PC-3 (cell line): Measurements from ENCODE around the gene PCDH9.

ENCODE experiments used
- CTCF ChIP-seq: fragments of 300-600 bp; sonication (generic); conservative IDR thresholded peaks from 2 replicates; pipeline ENCODE4 v1.5.1; 2017; ENCODE audit warnings: antibody characterized with exemption, low read depth, mild to moderate bottlenecking, low read length
- EZH2 ChIP-seq: fragments of 300-600 bp; sonication (generic); IDR thresholded peaks from one replicate; pipeline ENCODE4 v1.6.1; 2017; ENCODE audit warnings: antibody characterized with exemption, mild to moderate bottlenecking, low read length; ENCODE audit not compliant: unreplicated experiment

DNA sequence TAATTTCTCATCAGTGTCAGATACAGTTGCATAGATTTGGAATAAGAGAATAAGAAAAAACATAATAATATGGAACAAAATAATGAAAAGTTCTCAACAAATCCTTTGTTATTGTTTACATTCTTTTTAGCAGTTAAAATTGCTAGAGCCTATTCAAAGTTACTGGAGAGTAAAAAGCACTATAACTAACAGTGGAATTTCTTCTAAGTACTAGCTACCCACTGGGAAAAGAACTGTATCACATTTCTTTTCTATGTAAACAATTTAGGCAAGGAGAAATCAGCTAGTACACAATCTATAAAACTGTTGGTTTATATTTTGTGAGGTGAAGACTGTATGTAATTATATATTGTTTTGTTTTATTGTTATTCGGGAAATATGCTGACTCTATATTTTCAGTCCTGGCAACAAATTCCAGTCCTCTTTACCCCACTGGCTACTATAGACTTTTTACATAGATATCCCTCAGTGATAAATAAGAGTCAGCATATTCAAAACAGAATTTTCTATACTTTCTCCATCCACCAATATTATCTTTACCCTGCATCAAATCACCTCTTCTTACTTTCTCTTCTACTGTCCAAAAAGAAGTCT is 222.0 kb downstream of the PCDH9 start:
- TF ChIP-seq CTCF (no peak), EZH2 (no peak)
